ENCODE data around the gene AXIN1.
A peak's percentile ranks its signal among the peaks of the same experiment; 100 is the strongest.

The AXIN1 gene

GRCh38 chr16:352547-353403, at the start of gene AXIN1:
AXIN1 (minus strand) TSS chr16:352723; CDS start chr16:347025, 5,698 bp downstream.
- TF ChIP-seq CTCF (conservative IDR thresholded peaks at IDR 0.05; ENCODE audit: control insufficient read depth, insufficient read depth, low read depth, low read length): no peak

GRCh38 chr16:401468-402348, 49.2 kb upstream of the AXIN1 start, which contains the start of gene DECR2:
DECR2 (plus strand) TSS chr16:401885; CDS start chr16:401964, 79 bp downstream.
- no peak for TF ChIP-seq CTCF (conservative IDR thresholded peaks at IDR 0.05; ENCODE audit: control insufficient read depth, insufficient read depth, low read depth, low read length)
- DNase-seq (ENCODE audit: low read depth): peak; percentile 81
- peak within 1 kb of the TSS; percentile 78 for H3K4me3 ChIP-seq (ENCODE audit: control insufficient read depth, low read depth, low read length)

More at GRCh38 chr16:352547-353403, at the start of gene AXIN1:
- H3K4me3 ChIP-seq (ENCODE audit: control insufficient read depth, low read depth, low read length): peak within 1 kb of the TSS; percentile 67
- DNase-seq (ENCODE audit: low read depth): peak; percentile 81

GRCh38 chr16:400061-400591, 47.6 kb upstream of the AXIN1 start:
- H3K4me3 ChIP-seq (ENCODE audit: control insufficient read depth, low read depth, low read length): peak overlapping the region; percentile 78
- no peak for DNase-seq (ENCODE audit: low read depth)
- no peak for TF ChIP-seq CTCF (conservative IDR thresholded peaks at IDR 0.05; ENCODE audit: control insufficient read depth, insufficient read depth, low read depth, low read length)

- TF ChIP-seq CTCF (conservative IDR thresholded peaks at IDR 0.05; ENCODE audit: control insufficient read depth, insufficient read depth, low read depth, low read length): no peak
- no peak overlapping the region for H3K4me3 ChIP-seq (ENCODE audit: control insufficient read depth, low read depth, low read length)
- no peak for DNase-seq (ENCODE audit: low read depth)
These were observed 47.0 kb upstream of the AXIN1 start for GRCh38 chr16:399340-400019.

- H3K4me3 ChIP-seq (ENCODE audit: control insufficient read depth, low read depth, low read length): no peak overlapping the region
- no peak for TF ChIP-seq CTCF (conservative IDR thresholded peaks at IDR 0.05; ENCODE audit: control insufficient read depth, insufficient read depth, low read depth, low read length)
- no peak for DNase-seq (ENCODE audit: low read depth)
These were observed 46.2 kb upstream of the AXIN1 start for GRCh38 chr16:398561-399339.

Data from fibroblast of mammary gland (primary cell).